Measurements from ENCODE around the gene PSME2. TPM values are rescaled to one million over a fixed set of nuclear protein-coding genes. Genes with fewer than 3 reads are reported as not detected.

PSME2 gene
- total RNA-seq, 1 donor from 2014 or later = 91.8 TPM

DNA sequence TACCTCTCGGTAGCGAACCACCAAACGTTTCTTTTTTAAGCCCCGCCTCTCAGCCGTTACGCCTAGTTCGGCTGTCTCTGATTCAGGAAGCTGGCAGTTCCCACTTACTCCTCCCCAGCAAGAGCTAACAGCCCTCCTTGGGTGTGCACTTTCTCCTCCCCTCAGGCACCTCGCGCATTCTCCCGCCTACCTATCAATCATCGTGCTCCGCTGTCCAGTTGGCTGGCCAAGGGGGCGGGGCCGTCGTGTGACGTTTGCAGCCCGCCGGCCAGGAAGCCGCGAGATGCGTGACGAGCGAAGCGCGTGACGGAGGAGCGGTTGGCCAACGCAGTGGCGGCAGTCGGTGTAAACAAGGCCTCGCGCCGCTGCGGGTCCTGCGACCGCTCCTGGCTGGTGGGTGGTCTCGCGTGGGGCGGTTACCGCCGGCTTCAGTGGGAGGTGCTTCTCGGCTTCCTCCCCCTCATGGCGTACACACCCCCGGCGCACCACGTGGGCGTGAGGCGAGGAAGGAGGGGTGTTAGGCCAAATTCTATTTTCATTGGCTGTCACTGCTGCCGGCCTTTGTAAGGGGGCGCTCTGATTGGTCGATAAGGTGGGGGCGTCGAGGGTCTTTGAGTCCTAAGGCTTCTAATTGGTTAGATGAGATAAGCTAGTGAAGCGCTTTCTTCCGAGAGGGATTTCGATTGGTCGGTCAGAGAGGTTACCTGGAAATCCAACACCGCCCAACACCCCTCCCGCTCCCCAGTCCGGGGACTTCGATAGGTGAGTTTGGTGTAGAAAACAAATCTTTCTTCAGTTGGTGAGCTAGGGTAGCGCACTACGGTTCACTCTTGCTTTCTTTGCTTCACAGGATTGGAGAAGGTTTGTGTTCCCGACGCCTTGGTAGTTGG is 31.6 kb downstream of the PSME2 start, which contains the start of the genes DCAF11 and NRL:
TSS of gene DCAF11 (plus strand) at position 246 of the 890 bp plus-strand sequence. CDS start 818 bp downstream, outside the sequence.
TSS of gene NRL (minus strand) at position 418 of the 890 bp plus-strand sequence. CDS start 32,101 bp downstream, outside the sequence.
- Mint-ChIP-seq H3K9me3 (ENCODE audit: unreplicated experiment) (no peaks in the 10 kb centered on the region), H3K4me3 (ENCODE audit: unreplicated experiment) (peak within 1 kb of the TSS; percentile 95), H3K27ac (ENCODE audit: unreplicated experiment) (peak within 1 kb of the TSS; percentile 99), H3K36me3 (ENCODE audit: unreplicated experiment) (peaks cover 17% of the 10 kb centered on the region), H3K27me3 (ENCODE audit: unreplicated experiment) (no peaks in the 10 kb centered on the region), H3K4me1 (ENCODE audit: unreplicated experiment) (peaks cover 14% of the 10 kb centered on the region)
- TF ChIP-seq, protein P1, sequence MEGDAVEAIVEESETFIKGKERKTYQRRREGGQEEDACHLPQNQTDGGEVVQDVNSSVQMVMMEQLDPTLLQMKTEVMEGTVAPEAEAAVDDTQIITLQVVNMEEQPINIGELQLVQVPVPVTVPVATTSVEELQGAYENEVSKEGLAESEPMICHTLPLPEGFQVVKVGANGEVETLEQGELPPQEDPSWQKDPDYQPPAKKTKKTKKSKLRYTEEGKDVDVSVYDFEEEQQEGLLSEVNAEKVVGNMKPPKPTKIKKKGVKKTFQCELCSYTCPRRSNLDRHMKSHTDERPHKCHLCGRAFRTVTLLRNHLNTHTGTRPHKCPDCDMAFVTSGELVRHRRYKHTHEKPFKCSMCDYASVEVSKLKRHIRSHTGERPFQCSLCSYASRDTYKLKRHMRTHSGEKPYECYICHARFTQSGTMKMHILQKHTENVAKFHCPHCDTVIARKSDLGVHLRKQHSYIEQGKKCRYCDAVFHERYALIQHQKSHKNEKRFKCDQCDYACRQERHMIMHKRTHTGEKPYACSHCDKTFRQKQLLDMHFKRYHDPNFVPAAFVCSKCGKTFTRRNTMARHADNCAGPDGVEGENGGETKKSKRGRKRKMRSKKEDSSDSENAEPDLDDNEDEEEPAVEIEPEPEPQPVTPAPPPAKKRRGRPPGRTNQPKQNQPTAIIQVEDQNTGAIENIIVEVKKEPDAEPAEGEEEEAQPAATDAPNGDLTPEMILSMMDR (IDR thresholded peaks at IDR 0.05) = no peak
- DNase-seq (ENCODE audit: extremely low spot score, unreplicated experiment) = peak; percentile 100

DNA sequence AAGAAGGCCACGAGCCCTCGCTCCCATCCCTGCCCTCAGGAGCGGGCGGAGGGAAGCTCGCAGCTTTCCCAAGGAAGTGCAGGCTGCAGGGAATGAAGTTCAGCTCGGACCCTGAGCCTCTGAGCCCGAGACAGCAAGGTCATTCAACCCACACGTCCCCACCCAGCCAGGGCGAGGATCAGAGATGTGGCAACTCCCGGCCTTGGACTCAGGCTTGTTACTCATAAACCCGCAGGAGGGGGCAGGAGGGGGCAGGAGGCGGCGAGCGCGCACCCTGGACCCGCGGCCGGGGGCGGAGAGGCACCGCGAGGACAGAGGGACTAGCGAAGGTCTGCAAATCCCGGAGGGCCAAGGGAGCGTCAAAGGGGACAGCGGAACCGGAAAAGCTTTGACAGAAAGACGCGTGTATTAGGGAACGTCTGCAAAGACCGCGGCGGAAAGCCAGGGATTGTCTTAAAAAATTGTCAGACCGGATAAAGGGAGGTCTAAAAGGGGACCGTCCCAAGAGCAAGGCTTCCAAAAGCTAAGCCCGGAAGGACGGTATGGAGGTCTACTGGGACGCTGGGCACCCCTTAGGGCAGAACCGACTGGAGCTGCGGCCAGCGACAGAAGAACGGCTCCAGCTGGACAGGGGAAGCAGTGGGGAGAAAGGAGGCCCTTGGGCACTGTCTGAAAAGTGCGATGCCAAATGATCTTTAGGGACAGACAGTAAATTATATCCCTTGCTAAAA is 32.4 kb downstream of the PSME2 start:
- Mint-ChIP-seq H3K36me3 (ENCODE audit: unreplicated experiment) (peaks cover 9% of the 10 kb centered on the region), H3K9me3 (ENCODE audit: unreplicated experiment) (no peaks in the 10 kb centered on the region), H3K27me3 (ENCODE audit: unreplicated experiment) (no peaks in the 10 kb centered on the region), H3K4me3 (ENCODE audit: unreplicated experiment) (peak overlapping the region; percentile 95), H3K27ac (ENCODE audit: unreplicated experiment) (peak overlapping the region; percentile 99), H3K4me1 (ENCODE audit: unreplicated experiment) (peaks cover 16% of the 10 kb centered on the region)
- peak; percentile 89 for DNase-seq (ENCODE audit: extremely low spot score, unreplicated experiment)
- TF ChIP-seq, protein P1 (IDR thresholded peaks at IDR 0.05) = no peak

DNA sequence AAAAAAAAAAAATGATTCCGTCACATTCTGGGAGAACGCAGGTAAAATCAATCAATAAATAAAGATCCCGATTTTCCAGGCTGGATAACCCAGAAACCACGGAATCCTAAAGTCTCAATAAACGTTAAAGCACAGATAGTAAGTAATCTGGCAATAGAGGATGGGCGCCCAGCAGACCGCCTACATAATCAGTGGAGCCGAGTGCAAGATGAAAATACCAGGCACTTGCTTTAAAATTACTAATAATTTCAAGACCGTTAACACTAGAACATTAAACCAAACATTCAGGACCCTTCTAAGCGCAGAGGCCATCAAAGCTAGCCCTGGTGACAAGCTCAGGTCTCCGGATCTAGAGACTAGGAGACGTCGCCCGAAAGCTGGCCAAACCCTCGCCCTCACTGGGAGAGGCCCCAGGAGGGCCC is 33.0 kb downstream of the PSME2 start:
- Mint-ChIP-seq H3K27me3 (ENCODE audit: unreplicated experiment) (no peaks in the 10 kb centered on the region), H3K4me3 (ENCODE audit: unreplicated experiment) (peak overlapping the region; percentile 95), H3K4me1 (ENCODE audit: unreplicated experiment) (peaks cover 21% of the 10 kb centered on the region), H3K9me3 (ENCODE audit: unreplicated experiment) (no peaks in the 10 kb centered on the region), H3K36me3 (ENCODE audit: unreplicated experiment) (peaks cover 3% of the 10 kb centered on the region), H3K27ac (ENCODE audit: unreplicated experiment) (peak overlapping the region; percentile 99)
- no peak for DNase-seq (ENCODE audit: extremely low spot score, unreplicated experiment)
- TF ChIP-seq, protein P1 (IDR thresholded peaks at IDR 0.05) = no peak

DNA sequence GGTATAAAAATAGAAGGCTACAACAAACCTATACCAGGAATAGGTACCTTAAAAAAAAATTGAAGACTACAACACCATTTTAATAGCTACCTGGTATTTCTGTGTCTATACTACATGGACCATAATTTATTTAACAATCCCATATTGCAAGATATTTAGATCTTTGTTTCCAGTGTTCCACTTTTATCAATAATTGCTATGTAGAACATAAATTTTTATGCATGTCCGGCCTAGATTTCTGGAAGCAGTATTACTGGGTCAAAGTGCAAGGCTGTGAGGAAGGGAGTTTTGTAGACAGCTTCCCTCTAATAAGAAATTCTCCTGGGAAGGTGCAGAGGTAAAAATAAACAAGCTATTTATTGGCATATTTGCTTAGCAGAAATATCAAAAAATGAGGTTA is 35.9 kb downstream of the PSME2 start:
- Mint-ChIP-seq H3K4me3 (ENCODE audit: unreplicated experiment) (no peak overlapping the region), H3K27ac (ENCODE audit: unreplicated experiment) (no peak overlapping the region), H3K36me3 (ENCODE audit: unreplicated experiment) (no peaks in the 10 kb centered on the region), H3K27me3 (ENCODE audit: unreplicated experiment) (no peaks in the 10 kb centered on the region), H3K4me1 (ENCODE audit: unreplicated experiment) (peaks cover 14% of the 10 kb centered on the region), H3K9me3 (ENCODE audit: unreplicated experiment) (no peaks in the 10 kb centered on the region)
- TF ChIP-seq, protein P1 (IDR thresholded peaks at IDR 0.05) = no peak
- DNase-seq (ENCODE audit: extremely low spot score, unreplicated experiment) = no peak
